Measurements from ENCODE around the gene GLS2.
"Not testable (repeated sequence)": the region's sequence is repeated elsewhere in the genome, so short reads cannot be mapped to it uniquely, and the experiment has no call there.

Gene GLS2

DNA sequence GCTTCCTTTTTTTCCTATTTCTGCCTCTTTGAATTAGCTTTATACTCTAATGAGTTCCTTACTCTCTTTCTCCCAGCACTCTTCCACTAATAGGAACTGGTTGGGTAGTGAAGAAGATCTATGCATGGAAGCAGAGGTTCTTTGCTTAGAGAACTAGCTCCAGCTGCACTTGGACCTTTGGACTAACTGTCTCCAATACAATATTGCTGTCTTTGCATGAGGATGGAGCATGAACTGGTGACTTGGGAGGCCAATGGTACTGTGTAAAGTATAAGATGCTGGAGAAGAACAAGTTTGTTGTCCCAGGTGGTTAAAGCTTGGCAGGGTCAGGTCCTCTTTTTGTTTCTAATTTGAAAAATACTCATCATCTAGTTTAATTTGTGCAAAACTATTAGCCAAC is 2.4 kb upstream of the GLS2 start:
- DNase-seq = no peak

DNA sequence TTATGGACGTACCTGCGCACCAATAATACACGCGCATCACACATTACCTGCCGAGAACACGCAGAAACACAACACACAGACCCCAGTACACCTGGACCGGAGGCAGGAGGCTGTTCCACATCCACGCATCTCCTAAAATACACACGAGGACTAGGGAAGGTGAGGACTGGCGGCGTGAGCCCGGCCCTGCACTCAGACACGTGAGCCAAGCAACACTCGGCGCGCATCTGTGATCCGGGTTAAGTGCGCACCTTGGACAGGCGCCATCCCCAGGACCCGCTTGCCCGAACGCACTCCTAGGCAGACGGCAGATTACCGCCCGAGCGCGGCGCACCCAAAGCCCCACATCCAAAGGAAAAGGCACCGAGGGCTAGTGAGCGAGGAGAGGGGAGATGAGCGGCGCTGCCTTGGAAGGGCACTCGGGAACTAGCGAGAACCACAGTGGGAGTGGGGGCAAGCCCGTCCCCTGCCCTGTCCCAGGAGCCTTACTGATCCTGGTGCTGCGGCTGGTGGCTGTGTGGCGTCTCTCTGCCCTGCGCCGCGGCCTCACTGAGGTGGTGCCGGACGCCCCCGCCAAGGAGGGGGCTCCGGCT is 417 bp downstream of the GLS2 start:
- no peak for DNase-seq

DNA sequence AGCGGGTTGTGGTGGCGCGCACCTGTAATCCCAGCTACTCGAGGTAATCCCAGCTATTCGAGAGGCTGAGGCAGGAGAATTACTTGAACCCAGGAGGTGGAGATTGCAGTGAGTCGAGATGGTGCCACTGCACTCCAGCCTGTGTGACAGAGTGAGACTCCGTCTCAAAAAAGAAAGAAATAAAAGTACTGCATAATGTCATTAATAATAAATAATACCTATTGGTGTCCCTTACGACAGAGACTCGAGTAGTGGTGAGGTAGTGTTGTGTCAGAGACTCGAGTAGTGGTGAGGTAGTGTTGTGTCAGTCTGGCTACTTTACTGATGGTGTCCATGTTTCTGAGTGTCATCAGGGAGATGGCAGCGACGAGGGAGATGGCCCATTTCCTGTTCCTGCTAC is 1.3 kb downstream of the GLS2 start:
- no peak for DNase-seq

DNA sequence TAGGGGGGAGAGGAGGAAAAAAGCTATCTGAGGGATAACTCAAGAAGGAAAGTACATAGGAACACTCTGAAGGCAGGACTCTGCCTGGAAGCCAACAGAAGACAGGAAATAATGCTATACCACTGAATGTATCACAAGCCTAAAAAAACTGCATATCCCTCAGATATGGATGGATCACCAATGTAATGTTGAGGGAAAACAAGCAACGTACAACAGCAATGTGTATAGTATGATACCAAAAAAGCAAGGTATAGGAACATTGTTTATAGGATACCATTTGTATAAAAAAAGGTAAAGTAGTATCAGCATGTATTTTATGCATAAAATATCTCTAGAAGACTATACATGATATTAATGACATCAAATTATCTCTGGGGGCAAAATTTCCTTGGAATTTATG is 3.4 kb downstream of the GLS2 start:
- no peak for DNase-seq

DNA sequence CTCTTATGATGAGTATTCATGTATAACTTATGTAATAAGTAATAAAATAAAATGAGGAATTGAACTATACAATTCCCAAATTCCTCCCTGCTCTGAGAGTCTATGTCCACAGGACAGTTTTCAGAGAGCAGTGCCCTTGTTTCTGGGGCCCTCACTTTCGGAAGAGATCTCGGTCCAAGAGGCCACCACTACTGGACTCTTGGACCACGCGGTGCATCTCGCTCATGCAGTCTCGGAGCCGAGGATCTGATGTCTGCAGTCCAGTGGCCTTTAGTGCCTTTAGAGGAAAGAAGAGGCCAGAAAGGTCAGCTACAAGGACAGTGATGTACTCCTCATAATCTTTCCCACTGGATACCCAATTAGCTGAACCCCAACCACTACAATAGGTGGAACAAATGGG is 8.3 kb downstream of the GLS2 start:
- DNase-seq = no peak

DNA sequence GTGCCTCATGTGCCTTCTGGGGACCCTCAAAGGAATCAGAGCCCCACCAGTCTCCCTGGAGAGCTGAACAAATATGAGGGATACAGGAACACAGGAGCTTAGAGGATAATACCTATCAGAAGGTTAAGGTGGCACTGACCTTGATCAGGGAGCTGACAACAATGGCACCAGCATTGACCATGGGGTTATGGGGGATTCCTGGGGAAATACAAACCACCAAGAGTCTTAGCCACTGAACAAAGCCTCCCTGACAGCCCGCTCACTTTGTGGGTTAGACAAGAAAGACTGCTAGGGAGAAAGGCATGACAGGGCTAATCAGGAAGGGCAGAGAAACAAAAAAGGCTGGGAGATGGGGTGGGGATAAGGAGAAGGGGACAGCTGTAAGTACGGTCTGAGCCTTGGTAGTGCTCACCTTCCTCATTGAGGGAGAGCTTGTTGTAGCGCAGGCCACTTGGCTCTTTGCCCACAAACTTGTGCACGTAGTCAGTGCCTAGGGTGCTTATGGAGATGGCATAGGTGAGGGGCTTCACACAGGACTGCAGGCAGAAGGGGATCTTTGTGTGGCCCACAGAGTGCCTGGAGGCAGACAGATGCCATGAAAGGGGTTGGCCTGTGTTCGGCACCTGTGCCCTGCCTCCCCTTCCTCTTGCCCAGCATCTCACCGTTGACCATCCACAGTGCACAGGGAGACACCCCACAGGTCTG is 10.3 kb downstream of the GLS2 start:
- DNase-seq = no peak

DNA sequence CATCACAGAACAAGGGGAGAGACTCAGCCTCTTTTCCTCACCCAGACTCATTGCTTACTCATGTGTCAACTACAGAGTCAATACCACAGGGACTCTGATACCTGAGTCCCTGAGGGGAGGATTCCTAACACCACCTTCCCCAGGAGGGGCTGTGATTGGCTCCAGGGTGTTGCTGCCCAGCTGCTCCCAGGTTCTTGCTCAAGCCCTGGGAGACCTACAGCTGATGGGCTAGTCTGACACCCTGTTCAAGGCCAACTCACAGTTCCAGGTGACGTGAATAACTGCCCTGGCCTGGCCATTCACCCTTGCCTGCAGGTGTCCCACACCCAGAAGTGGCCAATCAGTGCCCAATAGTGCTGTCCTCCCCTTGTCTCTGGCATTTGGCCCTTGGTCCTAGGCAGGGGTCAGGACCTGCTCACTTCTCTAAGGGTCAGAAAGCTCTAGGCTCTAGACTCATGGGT is 11.0 kb downstream of the GLS2 start:
- DNase-seq = no peak

DNA sequence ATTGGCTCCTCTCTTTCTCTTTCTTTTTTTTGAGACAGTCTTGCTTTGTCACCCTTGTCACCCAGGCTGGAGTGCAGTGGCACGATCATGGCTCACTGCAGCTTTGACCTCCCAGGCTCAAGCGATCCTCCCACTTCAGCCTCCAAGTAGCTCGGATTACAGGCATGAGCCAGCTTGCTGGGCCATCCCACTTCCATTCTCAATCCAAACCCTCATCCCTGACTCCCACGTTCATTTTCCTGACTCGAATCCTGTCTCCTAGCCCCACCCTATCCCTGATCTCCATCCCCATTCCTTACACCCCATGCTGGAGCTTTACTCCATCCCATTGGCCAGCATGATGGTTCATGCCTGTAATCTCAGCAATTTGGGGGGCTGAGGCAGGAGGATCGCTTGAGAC is 11.8 kb downstream of the GLS2 start:
- DNase-seq = no peak

DNA sequence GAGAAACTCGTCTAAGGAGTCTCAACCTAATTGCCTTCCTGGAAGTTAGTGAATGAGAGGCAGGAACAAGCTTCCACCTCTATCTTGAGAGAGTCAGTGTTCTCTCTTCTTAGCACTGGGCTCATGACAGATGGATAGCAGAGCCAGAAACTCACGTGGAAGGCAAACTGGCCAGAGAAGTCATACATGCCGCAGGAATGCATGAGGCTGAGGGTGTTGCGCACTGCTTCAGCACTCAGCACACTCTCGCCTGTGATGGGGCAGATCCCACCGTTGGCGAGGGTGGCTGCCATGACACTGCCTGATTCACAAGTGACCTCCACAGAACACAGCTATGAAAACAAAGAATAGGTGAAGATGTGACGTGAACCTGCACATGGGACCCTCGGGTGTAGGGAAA is 13.6 kb downstream of the GLS2 start:
- no peak for DNase-seq

DNA sequence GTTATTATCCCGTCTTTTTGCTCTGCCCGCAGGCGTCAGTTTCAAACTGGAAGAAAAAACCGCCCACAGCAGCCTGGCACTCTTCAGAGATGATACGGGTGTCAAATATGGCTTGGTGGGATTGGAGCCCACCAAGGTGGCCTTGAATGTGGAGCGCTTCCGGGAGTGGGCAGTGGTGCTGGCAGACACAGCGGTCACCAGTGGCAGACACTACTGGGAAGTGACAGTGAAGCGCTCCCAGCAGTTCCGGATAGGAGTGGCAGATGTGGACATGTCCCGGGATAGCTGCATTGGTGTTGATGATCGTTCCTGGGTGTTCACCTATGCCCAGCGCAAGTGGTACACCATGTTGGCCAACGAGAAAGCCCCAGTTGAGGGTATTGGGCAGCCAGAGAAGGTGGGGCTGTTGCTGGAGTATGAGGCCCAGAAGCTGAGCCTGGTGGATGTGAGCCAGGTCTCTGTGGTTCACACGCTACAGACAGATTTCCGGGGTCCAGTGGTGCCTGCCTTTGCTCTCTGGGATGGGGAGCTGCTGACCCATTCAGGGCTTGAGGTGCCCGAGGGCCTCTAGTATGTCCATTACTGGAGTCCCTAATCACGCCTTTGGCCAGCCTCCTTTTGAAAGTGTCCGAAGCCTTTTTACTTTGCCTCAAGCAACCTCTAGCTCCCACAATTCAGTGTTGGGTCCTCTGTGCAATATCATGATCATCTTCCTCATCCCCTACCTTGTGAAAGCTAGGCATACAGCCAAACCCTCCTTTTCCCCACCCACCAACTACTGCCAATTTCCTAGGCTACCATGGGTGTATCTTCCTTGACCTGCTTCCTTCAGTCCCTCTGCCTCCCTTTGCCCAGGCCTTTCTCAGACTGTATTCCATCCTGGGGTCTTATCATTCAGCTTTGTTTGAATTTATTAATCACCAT is 18.7 kb downstream of the GLS2 start:
- no peak for DNase-seq

DNA sequence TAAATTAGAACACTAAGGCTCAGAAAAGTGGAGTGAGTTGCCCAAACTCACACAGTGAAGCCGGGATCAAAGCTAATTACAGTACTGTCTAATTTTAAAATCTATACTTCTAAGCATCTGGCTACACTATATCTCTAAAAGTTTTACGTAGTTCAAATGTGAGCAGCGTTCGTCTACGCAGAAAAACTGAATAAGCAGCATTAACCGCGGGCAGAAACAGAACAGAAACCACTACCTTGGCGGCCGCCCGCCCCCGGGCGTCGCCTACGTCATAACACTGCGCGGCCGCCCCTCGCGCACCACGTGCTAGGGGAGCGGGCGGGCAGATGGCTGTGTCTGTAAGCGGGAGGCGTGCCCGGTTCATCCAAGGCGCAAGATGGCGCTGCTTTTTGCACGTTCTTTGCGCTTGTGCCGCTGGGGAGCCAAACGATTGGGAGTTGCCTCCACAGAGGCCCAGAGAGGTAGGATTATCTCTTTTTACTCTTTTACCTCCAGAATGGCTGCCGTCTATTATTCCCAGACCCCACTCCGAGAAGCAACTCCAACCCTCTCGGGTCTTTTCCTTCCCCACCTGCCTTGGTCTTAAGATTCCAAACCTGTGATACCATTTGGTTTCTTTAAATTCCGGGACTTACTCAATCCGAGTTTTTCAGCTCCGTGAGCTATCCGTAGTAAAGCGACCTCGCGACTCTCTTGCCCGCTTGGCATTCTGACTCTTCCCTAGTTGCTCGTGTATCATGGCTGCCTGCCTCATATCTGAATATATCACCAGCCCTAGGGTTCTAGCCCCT is 19.6 kb downstream of the GLS2 start, which contains the start of gene SPRYD4:
TSS of gene SPRYD4 (plus strand) at position 363 of the 791 bp plus-strand sequence. CDS start at position 377, 14 bp downstream.
- peak; percentile 95 for DNase-seq

DNA sequence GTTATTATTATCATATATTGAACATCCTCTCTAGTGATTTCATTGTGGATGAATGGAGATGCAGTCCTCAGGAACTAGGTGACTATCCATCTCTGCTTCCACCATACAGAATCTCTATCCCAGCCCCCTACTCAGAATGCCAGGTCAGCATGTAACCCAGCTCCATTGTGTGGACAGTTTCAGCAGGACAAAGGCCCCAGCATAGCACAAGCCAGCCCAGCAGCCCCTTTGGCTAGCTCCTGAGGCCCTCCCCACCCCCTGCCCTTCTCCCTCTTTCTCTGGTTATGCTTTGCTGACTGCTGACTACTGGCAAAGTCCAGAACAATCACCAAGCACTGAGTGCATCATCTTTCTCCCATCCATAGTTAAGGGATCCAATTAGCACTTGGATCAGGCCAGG is 25.4 kb downstream of the GLS2 start:
- no peak for DNase-seq

DNA sequence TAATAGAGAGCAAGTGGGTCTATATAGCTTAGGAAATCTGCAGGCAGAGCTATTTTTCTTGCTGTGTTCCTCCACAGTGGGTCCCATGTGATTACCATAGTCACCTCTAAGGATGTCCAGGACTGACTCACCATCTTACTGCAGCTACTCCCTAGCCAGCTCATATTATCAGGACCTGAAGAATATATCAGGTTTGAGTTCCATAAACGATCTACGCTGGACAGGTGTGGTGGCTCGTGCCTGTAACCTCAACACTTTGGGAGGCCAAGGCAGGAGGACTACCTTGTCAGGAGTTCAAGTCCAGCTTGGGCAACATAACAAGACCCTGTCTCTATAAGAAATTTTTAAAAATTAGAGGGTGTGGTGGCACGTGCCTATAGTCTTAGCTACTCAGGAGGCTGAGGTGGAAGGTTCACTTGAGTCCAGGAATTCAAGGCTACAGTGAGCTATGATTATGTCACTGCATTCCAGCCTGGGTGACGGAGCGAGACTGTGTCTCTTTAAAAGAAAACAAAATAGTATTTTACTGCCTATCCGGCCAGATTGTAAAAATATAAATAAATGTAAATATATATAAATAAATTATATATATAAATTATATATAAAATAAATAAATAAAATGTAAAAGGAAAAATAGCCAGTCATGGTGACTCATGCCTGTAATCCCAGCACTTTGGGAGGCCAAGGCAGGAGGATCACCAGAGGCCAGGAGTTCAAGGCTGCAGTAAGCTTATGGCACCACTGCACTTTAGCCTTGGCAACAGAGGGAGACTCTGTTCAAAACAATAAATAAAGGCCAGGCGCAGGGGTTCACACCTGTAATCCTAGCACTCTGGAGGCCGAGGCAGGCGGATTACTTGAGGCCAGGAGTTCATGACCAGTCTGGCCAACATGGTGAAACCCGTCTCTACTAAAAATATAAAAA is 26.5 kb downstream of the GLS2 start:
- DNase-seq = no peak

DNA sequence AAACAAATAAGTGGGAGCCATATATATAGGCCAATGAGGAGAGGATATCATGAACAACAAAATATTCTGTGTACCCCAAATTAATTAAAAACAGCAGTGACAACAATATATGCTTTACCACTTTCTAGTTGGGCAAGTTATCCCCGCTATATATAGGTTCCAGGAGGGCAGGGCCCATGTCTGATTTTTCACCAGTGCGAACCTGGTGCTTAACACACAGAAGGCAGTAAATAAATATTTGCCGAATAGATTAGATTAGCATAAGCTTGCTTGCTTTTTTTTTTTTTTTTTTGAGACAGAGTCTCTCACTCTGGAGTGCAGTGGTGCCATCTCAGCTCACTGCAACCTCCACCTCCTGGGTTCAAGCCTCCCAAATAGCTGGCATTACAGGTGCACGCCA is 30.1 kb downstream of the GLS2 start:
- no peak for DNase-seq

DNA sequence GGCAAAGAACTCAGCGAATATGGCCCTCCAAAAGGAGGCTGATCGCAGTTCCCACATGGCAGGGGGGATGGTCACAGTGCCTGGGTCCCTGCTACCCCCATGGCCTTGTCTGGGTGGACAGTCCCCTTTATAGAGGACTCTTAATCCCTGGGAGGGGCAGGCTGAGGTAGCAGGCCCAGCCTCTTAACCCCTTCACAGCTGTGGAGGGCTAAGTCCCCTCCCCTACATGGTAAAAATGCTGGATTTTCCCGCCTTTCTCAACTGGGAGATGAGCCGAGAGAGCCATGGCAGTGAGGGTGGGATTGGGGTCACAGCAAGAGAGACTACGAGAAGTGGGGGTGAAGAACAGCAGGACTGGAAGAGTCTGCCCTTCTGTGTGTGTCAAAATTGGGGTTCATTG is 33.4 kb downstream of the GLS2 start, which contains the start of gene MIP:
TSS of gene MIP (minus strand) at position 101 of the 400 bp plus-strand sequence. CDS start at position 57, 44 bp downstream.
- DNase-seq = no peak

DNA sequence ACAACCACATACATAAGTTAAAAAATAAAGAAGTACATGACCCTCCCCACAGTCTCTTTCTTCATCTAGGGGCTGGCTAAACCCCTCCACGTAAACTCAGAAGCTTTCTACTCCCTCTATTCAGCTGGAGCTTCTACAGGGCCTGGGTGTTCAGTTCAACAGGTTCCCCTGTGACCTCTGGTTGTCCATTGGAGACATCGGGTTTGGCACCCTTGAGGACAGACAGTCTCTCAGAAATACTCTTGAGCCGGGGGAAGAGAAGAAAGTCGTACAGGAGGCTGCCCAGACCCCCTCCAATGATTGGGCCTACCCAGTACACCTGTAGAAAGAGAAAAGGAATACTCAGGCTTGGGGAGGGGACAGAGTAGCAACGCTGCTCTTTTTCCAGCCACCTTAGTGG is 36.8 kb downstream of the GLS2 start:
- no peak for DNase-seq

DNA sequence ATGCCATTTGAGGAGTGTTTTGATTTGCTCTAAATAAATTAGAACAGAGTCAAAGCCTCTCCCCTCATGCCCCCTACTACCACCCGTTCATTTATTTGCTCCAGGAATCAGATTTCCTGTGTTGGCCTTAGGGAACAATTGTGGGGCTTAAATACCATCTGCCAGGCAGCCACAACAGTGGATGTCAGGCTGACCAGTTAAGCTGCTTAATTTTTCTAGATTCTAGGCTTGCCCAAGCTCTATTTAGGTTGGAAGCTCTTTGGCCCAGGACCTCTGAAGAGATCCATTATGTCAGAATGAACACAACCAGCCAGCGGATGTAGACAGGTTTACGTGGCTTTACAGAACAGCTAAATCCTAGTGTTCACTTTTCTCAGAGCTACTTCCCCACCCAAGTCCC is 37.7 kb downstream of the GLS2 start:
- no peak for DNase-seq

DNA sequence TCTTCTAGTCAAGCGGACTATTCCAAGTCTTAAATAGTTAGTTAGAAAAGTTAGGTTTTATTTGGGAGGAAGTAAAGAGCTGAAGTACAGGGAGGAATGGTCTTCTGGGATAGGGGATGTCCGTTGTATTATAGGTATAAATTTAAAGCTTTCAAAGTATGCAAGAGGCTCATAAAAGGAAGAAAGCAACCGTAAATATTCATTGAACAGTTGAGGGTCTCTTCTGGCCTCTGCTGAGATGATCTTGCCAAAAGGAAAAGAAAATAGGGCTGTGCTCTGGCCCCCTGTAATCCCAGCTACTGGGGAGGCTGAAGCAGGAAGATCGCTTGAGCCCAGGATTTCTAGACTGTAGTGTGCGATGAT is 38.4 kb downstream of the GLS2 start:
- no peak for DNase-seq

DNA sequence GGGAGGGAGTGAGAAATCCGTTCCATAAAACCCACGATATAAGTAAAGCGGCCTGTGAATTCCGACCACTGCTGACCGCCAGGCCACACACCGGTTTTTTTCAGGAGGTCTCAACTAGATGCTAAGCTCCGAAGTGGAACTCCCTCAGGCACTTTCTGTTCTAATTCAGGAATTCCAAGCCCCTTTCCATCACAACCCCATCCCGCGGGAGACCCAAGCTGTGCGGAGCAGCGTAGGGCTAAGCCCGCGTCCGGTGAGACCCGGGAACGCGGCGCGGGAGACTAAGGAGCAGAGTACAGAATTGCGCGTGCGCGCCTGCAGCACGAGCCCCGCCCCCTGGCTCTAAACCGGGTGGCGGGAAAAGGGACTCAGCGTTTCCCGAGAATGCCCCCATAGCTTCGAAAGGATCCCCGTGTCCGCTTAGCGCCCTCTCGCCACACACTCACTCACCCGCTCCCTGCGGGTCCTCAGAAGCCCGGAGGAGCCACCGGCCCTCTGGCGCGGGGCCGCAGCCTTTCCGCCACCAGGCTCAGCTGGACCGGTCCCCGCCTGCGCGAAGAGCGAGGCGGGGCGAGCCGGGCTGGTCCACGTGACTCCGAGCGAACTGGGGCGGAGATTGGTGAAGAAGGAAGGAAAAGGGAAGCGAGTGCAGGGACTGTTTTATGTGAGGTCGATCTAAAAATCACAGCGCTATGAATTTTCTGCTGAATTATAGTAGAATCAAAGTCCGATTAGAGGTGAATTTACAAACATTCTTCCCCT is 38.9 kb downstream of the GLS2 start, which contains the start of gene TIMELESS:
TSS of gene TIMELESS (minus strand) at position 567 of the 762 bp plus-strand sequence. CDS start 15,256 bp downstream, outside the sequence.
- DNase-seq = peak; percentile 83

DNA sequence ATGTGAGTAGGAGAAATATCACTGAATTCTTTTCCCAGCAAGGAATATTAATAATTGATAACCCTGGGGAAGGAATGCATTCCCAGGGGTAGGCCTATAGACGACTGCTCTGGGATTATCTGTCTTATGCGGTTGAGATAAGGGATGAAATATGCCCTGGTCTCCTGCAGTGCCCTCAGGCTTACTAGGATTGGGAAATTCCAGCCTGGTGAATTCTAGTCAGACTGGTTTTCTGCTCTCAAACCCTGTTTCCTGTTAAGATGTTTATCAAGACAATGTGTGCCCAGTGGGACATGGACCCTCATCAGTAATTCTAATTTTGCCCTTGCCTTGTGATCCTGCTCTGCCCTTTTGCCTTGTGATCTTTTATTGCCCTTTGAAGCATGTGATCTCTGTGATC is 44.8 kb downstream of the GLS2 start:
- not testable (repeated sequence) for DNase-seq

All from CD4-positive, alpha-beta T cell treated with Interferon gamma for 1 hour (primary cell).